IPS-20b (cell line): ENCODE measurements around the gene TMTC4.

Experiments
- H3K27ac ChIP-seq: one replicate; pipeline ENCODE4 v1.5.1; 2013; ENCODE audit warnings: low read length
- H3K27me3 ChIP-seq: 2 replicates; pipeline ENCODE4 v1.6.1; 2013; ENCODE audit warnings: mild to moderate bottlenecking, low read length, inconsistent platforms; ENCODE audit not compliant: insufficient read depth
- H3K36me3 ChIP-seq: 2 replicates; pipeline ENCODE4 v1.6.1; 2013; ENCODE audit warnings: low read depth, mild to moderate bottlenecking, inconsistent platforms, low read length, moderate library complexity; ENCODE audit not compliant: insufficient read depth
- H3K4me1 ChIP-seq: 2 replicates; pipeline ENCODE4 v1.6.1; 2013; ENCODE audit warnings: mild to moderate bottlenecking, control low read depth, inconsistent platforms, low read length, moderate library complexity; ENCODE audit not compliant: insufficient read depth
- H3K4me3 ChIP-seq: 2 replicates; pipeline ENCODE4 v1.5.1; 2013; ENCODE audit warnings: mild to moderate bottlenecking, low read length, inconsistent platforms
- H3K9ac ChIP-seq: 2 replicates; pipeline ENCODE4 v1.6.1; 2013; ENCODE audit warnings: low read depth, mild to moderate bottlenecking, inconsistent platforms, low read length, moderate library complexity
- H3K9me3 ChIP-seq: 2 replicates; pipeline ENCODE4 v1.6.1; 2013; ENCODE audit warnings: mild to moderate bottlenecking, low read depth, low read length, inconsistent platforms; ENCODE audit not compliant: insufficient read depth

Gene TMTC4

DNA sequence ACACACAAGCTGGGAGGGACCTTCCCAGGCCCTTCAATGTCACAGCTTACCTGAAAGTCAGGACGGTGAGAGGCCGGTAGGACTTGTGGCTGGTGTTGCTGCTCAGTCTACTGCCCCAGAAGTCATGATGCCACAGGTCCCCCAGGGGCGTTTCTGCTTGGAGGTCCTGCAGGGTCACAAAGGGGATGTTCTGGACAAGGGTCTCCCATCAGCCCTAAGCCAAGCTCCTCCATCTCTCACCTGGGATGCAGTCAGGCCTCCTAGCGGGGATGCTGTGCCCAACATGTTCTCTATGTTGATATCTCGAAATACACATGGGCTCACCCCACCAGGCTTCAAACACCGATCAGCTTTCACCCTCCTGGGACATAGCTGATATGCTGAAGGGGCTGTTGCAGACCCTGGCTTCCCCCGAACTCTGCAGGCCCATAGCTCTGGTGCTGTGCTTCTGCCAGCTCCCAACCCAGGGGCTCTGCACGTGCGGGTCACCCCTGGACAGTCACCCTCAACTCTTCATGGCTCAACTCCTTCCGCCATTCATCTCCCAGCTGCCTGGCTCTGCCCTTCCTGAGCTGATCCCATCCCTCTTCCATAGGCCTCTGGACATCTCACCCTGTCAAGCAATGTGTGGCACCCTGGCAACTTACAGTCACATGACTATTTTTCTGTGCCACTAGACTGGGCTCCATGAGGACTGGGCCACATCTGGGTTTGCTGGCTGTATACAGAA is 10.3 kb downstream of the TMTC4 start:
- no peaks in the 10 kb centered on the region; the same call in 1 of the 2 replicates for H3K4me1 ChIP-seq
- no peak overlapping the region for H3K27ac ChIP-seq
- H3K4me3 ChIP-seq, result no peak overlapping the region
- H3K9ac ChIP-seq, result no peak overlapping the region
- H3K9me3 ChIP-seq, result no peaks in the 10 kb centered on the region
- H3K27me3 ChIP-seq, result no peaks in the 10 kb centered on the region
- peaks cover 91% of the 10 kb centered on the region for H3K36me3 ChIP-seq

GRCh38 chr13:100662468-100663211 is 12.0 kb downstream of the TMTC4 start:
- no peak overlapping the region for H3K9ac ChIP-seq
- H3K27me3 ChIP-seq, result no peaks in the 10 kb centered on the region
- no peak overlapping the region for H3K27ac ChIP-seq
- H3K4me3 ChIP-seq, result no peak overlapping the region
- no peaks in the 10 kb centered on the region; the same call in 1 of the 2 replicates for H3K4me1 ChIP-seq
- H3K9me3 ChIP-seq, result no peaks in the 10 kb centered on the region
- peaks cover 88% of the 10 kb centered on the region for H3K36me3 ChIP-seq

DNA sequence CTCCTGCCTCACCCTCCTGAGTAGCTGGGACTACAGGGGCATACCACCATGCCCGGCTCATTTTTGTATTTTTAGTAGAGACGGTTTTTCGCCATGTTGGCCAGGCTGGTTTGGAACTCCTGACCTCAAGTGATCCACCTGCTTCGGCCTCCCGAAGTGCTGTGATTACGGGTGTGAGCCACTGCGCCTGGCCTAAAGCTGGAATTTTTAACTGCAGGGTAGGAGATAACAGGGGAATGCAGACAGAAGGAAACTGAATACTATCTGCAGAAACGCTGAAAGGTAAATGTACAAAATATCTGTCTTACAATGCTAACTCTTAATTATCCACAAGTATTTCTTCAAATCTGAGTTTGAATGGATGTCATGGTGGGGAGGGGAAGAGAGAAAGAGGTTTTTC is 13.8 kb downstream of the TMTC4 start:
- no peak overlapping the region for H3K4me3 ChIP-seq
- H3K36me3 ChIP-seq, result peaks cover 88% of the 10 kb centered on the region

DNA sequence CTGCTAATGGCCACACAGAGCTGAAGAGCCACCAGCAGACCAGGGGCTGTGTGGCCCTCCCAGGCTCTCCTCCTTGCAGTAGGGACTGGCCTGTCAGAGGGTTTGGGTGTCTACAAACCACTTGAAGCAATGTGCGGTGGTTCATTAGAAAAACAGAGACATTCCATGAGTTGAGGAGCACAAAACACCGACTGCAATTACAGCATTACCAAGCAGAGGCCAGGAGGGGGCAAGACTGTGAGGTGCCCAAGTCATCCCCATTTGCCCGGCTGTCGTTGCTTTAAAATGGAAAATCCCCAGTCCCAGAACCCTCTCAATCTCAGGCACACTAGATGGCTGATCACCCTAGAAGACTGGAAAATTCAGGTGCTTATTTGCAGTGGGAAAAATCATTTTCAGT is 15.0 kb downstream of the TMTC4 start:
- H3K9me3 ChIP-seq, result no peaks in the 10 kb centered on the region
- H3K4me1 ChIP-seq, result no peaks in the 10 kb centered on the region; the same call in 1 of the 2 replicates
- H3K36me3 ChIP-seq, result peaks cover 84% of the 10 kb centered on the region
- no peak overlapping the region for H3K27ac ChIP-seq
- H3K9ac ChIP-seq, result no peak overlapping the region
- H3K27me3 ChIP-seq, result no peaks in the 10 kb centered on the region
- no peak overlapping the region for H3K4me3 ChIP-seq

More for the DNA sequence above, 13.8 kb downstream of the TMTC4 start:
- Histone ChIP-seq H3K9ac (no peak overlapping the region), H3K27ac (no peak overlapping the region), H3K4me1 (no peaks in the 10 kb centered on the region; the same call in 1 of the 2 replicates), H3K27me3 (no peaks in the 10 kb centered on the region), H3K9me3 (no peaks in the 10 kb centered on the region)

GRCh38 chr13:100658363-100658762 is 16.2 kb downstream of the TMTC4 start:
- no peaks in the 10 kb centered on the region for H3K9me3 ChIP-seq
- H3K36me3 ChIP-seq, result peaks cover 81% of the 10 kb centered on the region
- H3K27ac ChIP-seq, result no peak overlapping the region
- no peak overlapping the region for H3K9ac ChIP-seq
- H3K4me3 ChIP-seq, result no peak overlapping the region
- H3K4me1 ChIP-seq, result no peaks in the 10 kb centered on the region; the same call in 1 of the 2 replicates
- no peaks in the 10 kb centered on the region for H3K27me3 ChIP-seq

DNA sequence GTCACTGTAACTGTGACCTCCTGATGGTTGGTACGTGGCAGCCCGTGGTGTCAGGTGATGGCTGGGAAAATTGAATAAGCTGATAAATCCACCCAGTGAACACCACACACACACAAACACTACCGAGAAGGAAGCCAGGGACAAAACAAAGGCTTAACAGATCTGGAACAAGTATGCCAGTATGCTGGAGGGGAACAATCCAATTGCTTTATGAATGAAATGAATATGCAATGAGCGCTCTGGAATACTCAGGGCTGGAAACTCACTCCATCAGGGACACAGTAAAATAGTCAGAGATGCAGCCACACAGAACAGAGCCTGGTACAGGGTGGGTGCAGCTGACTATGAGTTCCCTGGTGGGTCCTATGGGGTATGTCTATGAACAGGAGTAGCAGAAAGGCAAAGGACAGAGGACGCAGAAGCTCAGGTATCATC is 16.7 kb downstream of the TMTC4 start:
- Histone ChIP-seq H3K9me3 (no peaks in the 10 kb centered on the region), H3K27me3 (no peaks in the 10 kb centered on the region), H3K36me3 (peaks cover 81% of the 10 kb centered on the region), H3K4me1 (peaks cover 2% of the 10 kb centered on the region; the same call in 1 of the 2 replicates), H3K9ac (no peak overlapping the region), H3K4me3 (no peak overlapping the region), H3K27ac (no peak overlapping the region)

DNA sequence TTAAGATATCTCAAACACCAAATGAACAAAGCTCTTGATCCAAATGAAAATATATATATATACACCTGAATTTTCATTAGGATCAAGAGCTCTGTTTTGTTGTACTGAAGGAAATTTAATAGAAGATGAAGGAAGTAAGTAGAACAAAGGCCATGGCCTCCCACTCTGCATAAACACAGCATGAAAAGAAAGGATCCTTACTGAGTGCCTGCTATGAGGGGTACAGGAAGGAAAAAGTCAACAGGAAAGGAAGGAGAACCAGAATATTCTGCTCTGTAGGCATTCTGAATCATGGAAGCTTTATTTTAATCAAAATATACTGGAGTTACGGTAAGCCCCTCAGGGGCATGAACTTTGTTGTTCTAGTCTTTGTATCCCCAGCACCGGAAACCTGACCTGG is 22.1 kb downstream of the TMTC4 start:
- Histone ChIP-seq H3K9me3 (no peaks in the 10 kb centered on the region), H3K4me3 (no peak overlapping the region), H3K4me1 (peaks cover 8% of the 10 kb centered on the region; the same call in 1 of the 2 replicates), H3K9ac (no peak overlapping the region), H3K27ac (no peak overlapping the region), H3K27me3 (no peaks in the 10 kb centered on the region), H3K36me3 (peaks cover 53% of the 10 kb centered on the region)

GRCh38 chr13:100650326-100650725 is 24.3 kb downstream of the TMTC4 start:
- H3K4me1 ChIP-seq, result peaks cover 8% of the 10 kb centered on the region; the same call in 1 of the 2 replicates
- no peak overlapping the region for H3K4me3 ChIP-seq
- no peak overlapping the region for H3K27ac ChIP-seq
- H3K27me3 ChIP-seq, result no peaks in the 10 kb centered on the region
- no peaks in the 10 kb centered on the region for H3K9me3 ChIP-seq
- peaks cover 42% of the 10 kb centered on the region for H3K36me3 ChIP-seq
- H3K9ac ChIP-seq, result no peak overlapping the region

GRCh38 chr13:100648354-100648753 is 26.2 kb downstream of the TMTC4 start:
- Histone ChIP-seq H3K36me3 (peaks cover 34% of the 10 kb centered on the region), H3K9ac (no peak overlapping the region), H3K9me3 (no peaks in the 10 kb centered on the region), H3K27ac (no peak overlapping the region), H3K4me3 (no peak overlapping the region), H3K4me1 (peaks cover 8% of the 10 kb centered on the region; the same call in 1 of the 2 replicates), H3K27me3 (no peaks in the 10 kb centered on the region)

- Histone ChIP-seq H3K4me1 (no peaks in the 10 kb centered on the region), H3K9me3 (no peaks in the 10 kb centered on the region), H3K27me3 (no peaks in the 10 kb centered on the region), H3K36me3 (peaks cover 41% of the 10 kb centered on the region), H3K4me3 (no peak overlapping the region), H3K9ac (no peak overlapping the region), H3K27ac (no peak overlapping the region)
Measured at GRCh38 chr13:100646871-100647270, 27.7 kb downstream of the TMTC4 start.

DNA sequence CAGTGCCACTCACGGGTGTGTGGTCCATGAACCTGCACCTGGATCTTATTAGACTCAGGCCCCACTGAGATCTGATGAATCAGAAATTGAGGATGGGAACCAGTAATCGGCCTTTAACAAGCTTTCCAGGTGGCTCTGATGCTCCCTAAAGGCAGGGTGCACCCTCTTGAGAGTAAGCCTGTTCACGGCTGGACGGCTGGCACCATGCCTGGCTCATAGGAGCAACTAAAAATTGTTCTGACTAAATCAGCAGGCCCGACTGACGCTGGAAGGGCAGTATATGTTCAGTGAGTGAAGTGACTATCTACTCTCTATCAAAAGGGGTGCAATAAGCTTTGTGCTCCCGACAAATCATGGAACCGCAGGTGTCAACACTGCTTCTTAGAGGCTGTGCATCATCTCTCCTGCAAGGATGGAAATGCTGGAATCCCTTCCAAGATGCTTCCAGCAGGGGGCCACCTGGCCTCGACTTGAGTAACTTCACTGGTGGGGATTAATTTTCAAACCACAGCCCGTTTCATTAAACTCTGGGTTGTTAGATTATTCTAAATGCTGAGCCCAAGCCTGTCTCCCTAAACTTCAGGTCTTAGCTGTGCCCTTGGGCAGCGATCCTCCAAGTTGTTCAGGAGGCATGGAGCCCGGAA is 28.4 kb downstream of the TMTC4 start:
- Histone ChIP-seq H3K4me1 (no peaks in the 10 kb centered on the region), H3K27me3 (no peaks in the 10 kb centered on the region), H3K9ac (no peak overlapping the region), H3K9me3 (no peaks in the 10 kb centered on the region), H3K4me3 (no peak overlapping the region), H3K27ac (no peak overlapping the region), H3K36me3 (peaks cover 45% of the 10 kb centered on the region)
